Measurements from ENCODE around the gene NARF. TPM values are rescaled to one million over a fixed set of nuclear protein-coding genes. Genes with fewer than 3 reads are reported as not detected.
A peak's percentile ranks its signal among the peaks of the same experiment; 100 is the strongest.

Gene NARF
- polyA plus RNA-seq, 2 of the 4 experiments (the other 2 are of a cell fraction), result 51.2 to 89.6 TPM

GRCh38 chr17:82496529-82497434 lies 38.2 kb downstream of the NARF start:
- ChIA-PET CTCF (interaction anchor here (3.2 to 5.0 kb wide), 2 partner anchors 16 to 30 kb away, joined by 19 to 31 read pairs; no protein-coding TSS in a partner anchor), POLR2A (no interaction called here)
- FAIRE-seq, result no peak
- TF ChIP-seq EHMT2 (IDR thresholded peaks at IDR 0.05; ENCODE audit: low read depth) (no peak), SREBF2 (IDR thresholded peaks at IDR 0.05) (no peak), MAZ (IDR thresholded peaks at IDR 0.05; ENCODE audit: borderline replicate concordance, low read depth, low read length) (no peak), CBX2 (IDR thresholded peaks at IDR 0.05; ENCODE audit: borderline replicate concordance, low read depth) (no peak), CTCF (IDR thresholded peaks at IDR 0.05) (no peak), POLR2A (IDR thresholded peaks at IDR 0.05; ENCODE audit: low read length) (peak; percentile 86), MAX (IDR thresholded peaks at IDR 0.05) (peak; percentile 100), HOXA7 (CRISPR knock-in tag; IDR thresholded peaks at IDR 0.05) (no peak), EP300 (IDR thresholded peaks at IDR 0.05) (no peak), FOSB (CRISPR knock-in tag; IDR thresholded peaks at IDR 0.05) (no peak), TP53 (CRISPR knock-in tag; IDR thresholded peaks at IDR 0.05) (peak; percentile 94), HDAC2 (IDR thresholded peaks at IDR 0.05) (no peak), BHLHE40 (IDR thresholded peaks at IDR 0.05; ENCODE audit: low read depth, low read length) (peak; percentile 34; the same call in 1 of the 2 replicates), POLR2AphosphoS2 (conservative IDR thresholded peaks at IDR 0.05; ENCODE audit: low read length) (no peak), CHD4 (IDR thresholded peaks at IDR 0.05; ENCODE audit: borderline replicate concordance) (no peak), KDM1A (IDR thresholded peaks at IDR 0.05; ENCODE audit: low read depth) (no peak), RFX5 (IDR thresholded peaks at IDR 0.05) (no peak), EHF (CRISPR knock-in tag; IDR thresholded peaks at IDR 0.05) (peak; percentile 80), MYC (IDR thresholded peaks at IDR 0.05; ENCODE audit: borderline replicate concordance, low read length) (no peak; the same call in 1 of the 2 replicates), JUN (IDR thresholded peaks at IDR 0.05) (peak in 1 of 2 experiments; percentile 90; a peak in 4 of 5 replicates), HOXB13 (CRISPR knock-in tag; IDR thresholded peaks at IDR 0.05; ENCODE audit: low read depth) (peak; percentile 97), ZNF302 (CRISPR knock-in tag; IDR thresholded peaks at IDR 0.05) (no peak), ESRRA (IDR thresholded peaks at IDR 0.05; ENCODE audit: borderline replicate concordance, low read length) (no peak), RARB (CRISPR knock-in tag; IDR thresholded peaks at IDR 0.05) (no peak), ELK1 (IDR thresholded peaks at IDR 0.05; ENCODE audit: low read depth, low read length) (no peak), CHD2 (IDR thresholded peaks at IDR 0.05; ENCODE audit: low read length, partially characterized antibody) (peak; percentile 66), ZC3H11A (IDR thresholded peaks at IDR 0.05) (no peak), HES2 (IDR thresholded peaks at IDR 0.05) (no peak), FOXS1 (CRISPR knock-in tag; IDR thresholded peaks at IDR 0.05) (peak; percentile 71; the same call in 1 of the 2 replicates), CBX8 (IDR thresholded peaks at IDR 0.05) (no peak), ZFP36 (IDR thresholded peaks at IDR 0.05; ENCODE audit: borderline replicate concordance, partially characterized antibody) (no peak), PBX3 (IDR thresholded peaks at IDR 0.05) (no peak), REST (IDR thresholded peaks at IDR 0.05) (peak; percentile 51), GATA3 (IDR thresholded peaks at IDR 0.05; ENCODE audit: borderline replicate concordance) (no peak)

More at GRCh38 chr17:82496529-82497434, 38.2 kb downstream of the NARF start:
- Histone ChIP-seq H3K9me3 (no peaks in the 10 kb centered on the region), H3K4me2 (peak overlapping the region; percentile 95), H3K27ac (peak overlapping the region; percentile 76 to 86), H3K4me1 (peaks cover 33% of the 10 kb centered on the region), H3K4me3 (peak overlapping the region; percentile 54)
- ATAC-seq (peak; percentile 21 to 52; a peak in 5 of 6 replicates), DNase-seq (ENCODE audit: low read depth in 1 of 2, low spot score in 1 of 2) (peak; percentile 96 to 97)
- WGBS (ENCODE audit: missing lambda C conversion rate), result 36% methylated on average over 51 of the region's 83 CpGs
